IPS-18a (cell line): Measurements from ENCODE around the gene CCL15.
"Not testable (repeated sequence)": the region's sequence is repeated elsewhere in the genome, so short reads cannot be mapped to it uniquely, and the experiment has no call there.

Source experiments
- H3K27ac ChIP-seq: one replicate; pipeline ENCODE4 v1.5.1; 2013; ENCODE audit warnings: low read length
- H3K27me3 ChIP-seq: one replicate; pipeline ENCODE4 v1.6.1; 2013; ENCODE audit warnings: mild to moderate bottlenecking, low read length; ENCODE audit not compliant: control insufficient read depth, insufficient read depth
- H3K36me3 ChIP-seq: one replicate; pipeline ENCODE4 v1.6.1; 2013; ENCODE audit warnings: low read depth, low read length; ENCODE audit not compliant: control insufficient read depth
- H3K4me1 ChIP-seq: one replicate; pipeline ENCODE4 v1.6.1; 2013; ENCODE audit warnings: low read depth, low read length; ENCODE audit not compliant: control insufficient read depth
- H3K4me3 ChIP-seq: one replicate; pipeline ENCODE4 v1.5.1; 2013; ENCODE audit warnings: low read length
- H3K9ac ChIP-seq: one replicate; pipeline ENCODE4 v1.6.1; 2013; ENCODE audit warnings: mild to moderate bottlenecking, low read length, moderate library complexity
- H3K9me3 ChIP-seq: one replicate; pipeline ENCODE4 v1.6.1; 2013; ENCODE audit warnings: low read depth, low read length; ENCODE audit not compliant: control insufficient read depth

CCL15 gene

DNA sequence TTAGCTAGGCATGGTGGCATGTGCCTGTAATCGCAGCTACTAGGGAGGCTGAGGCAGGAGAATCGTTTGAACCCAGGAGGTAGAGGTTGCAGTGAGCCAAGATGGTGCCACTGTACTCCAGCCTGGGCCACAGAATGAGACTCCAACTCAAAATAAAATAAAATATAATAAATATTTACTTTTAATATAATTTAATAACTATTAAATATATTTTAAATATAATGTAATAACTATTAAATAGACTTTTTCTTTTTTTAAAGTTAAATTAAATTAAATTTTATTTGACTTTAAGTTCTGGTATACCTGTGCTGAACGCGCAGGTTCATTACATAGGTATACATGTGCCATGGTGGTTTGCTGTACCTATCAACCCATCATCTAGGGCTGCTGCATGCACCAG is 14.5 kb upstream of the CCL15 start:
- not testable (repeated sequence) for H3K27me3 ChIP-seq, H3K36me3 ChIP-seq, H3K4me3 ChIP-seq, H3K4me1 ChIP-seq, H3K9ac ChIP-seq, H3K27ac ChIP-seq, H3K9me3 ChIP-seq

DNA sequence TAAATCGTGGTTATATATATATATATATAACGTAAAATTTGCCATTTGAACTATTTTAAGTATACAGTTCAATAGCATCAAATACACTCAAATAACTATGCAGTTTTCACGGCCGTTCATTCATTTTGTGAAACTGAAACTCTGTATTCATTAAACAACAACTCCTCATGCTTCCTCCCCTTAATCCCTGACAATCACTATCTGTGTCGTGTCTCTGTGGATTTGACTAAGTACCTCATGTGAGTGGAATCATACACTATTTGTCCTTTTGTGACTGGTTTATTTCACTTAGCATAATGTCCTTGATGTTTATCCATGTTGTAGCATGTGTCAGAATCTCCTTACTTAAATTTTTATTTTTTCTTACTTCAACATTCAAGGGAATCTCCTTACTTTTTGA is 13.6 kb upstream of the CCL15 start:
- no peaks in the 10 kb centered on the region for H3K4me1 ChIP-seq
- no peak overlapping the region for H3K4me3 ChIP-seq
- H3K27me3 ChIP-seq, result no peaks in the 10 kb centered on the region
- no peaks in the 10 kb centered on the region for H3K9me3 ChIP-seq
- H3K27ac ChIP-seq, result no peak overlapping the region
- H3K36me3 ChIP-seq, result no peaks in the 10 kb centered on the region
- no peak overlapping the region for H3K9ac ChIP-seq

DNA sequence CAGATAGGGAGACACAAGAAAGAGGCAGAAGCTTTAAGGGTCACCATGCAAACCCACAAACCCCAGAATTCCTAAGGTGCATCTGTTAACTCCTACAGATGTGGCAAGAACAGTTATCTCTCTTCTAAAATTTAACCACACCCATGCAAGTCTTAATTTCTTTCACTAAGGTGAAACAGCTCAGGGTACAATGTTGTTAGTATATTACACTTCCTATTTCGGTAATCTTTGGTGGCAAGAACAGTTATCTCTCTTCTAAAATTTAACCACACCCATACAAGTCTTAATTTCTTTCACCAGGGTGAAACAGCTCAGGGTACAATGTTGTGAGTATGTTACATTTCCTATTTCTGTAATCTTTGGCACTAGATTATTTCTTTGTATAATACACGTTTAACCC is 9.8 kb upstream of the CCL15 start:
- H3K4me1 ChIP-seq, result no peaks in the 10 kb centered on the region
- H3K27me3 ChIP-seq, result no peaks in the 10 kb centered on the region
- H3K36me3 ChIP-seq, result no peaks in the 10 kb centered on the region
- no peaks in the 10 kb centered on the region for H3K9me3 ChIP-seq
- H3K9ac ChIP-seq, result no peak overlapping the region
- no peak overlapping the region for H3K27ac ChIP-seq
- H3K4me3 ChIP-seq, result no peak overlapping the region

DNA sequence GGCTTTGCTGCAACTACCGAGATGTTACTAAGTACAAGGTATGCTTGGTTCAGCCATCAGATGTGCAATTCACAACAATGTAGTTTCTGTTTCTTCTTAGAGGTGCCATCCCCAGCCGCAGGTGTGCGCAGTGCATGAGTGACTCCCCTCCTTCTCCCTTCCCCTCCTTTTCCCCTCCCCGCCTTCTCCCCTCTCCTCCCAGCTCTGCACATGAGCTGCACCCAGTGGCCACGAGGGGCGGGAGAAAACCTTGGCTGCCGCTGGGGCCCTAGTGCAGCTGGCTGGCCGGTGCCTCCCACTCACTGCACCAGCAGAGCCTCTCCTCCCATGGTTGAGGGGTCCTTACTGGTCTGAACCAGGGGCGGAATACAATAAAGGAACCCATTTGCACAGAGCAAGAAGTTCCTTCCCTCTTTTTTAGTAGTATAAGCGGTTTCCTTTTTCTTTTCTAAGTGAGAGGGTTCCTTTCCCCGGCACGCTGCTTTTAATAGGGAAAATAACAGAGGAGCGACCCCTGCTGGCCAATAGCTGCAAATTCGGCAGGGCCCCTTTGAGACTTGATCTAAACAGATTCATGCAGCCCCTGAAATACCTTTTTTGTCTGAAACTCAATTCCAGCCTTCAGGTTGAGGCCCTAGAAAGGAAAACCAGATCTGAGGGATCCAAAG is 7.8 kb upstream of the CCL15 start:
- H3K4me3 ChIP-seq, result no peak overlapping the region
- H3K27ac ChIP-seq, result no peak overlapping the region
- H3K9ac ChIP-seq, result no peak overlapping the region
- no peaks in the 10 kb centered on the region for H3K27me3 ChIP-seq
- H3K9me3 ChIP-seq, result no peaks in the 10 kb centered on the region
- H3K36me3 ChIP-seq, result no peaks in the 10 kb centered on the region
- H3K4me1 ChIP-seq, result no peaks in the 10 kb centered on the region

DNA sequence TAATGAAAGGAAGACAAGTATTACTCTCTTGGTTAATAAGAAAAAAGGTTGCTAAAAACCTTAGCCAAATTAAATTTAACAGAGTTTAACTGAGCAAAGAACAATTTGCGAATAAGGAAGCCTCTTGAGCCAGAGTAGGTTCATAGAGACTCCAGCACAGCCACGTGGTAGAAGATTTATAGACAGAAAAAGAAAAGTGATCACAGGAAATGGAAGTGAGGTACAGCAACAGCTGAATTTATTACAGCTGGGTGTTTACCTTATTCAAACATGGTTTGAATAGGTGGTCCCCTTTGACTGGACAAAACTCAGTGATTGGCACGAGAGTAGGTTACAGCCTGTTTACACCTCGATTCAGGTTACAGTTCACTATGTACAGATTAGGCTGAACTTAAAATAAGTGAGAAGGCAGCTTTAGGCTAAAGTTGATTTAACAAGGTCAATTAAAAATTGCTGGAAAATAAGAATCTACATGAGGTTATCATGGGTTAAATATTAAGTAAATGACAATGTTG is 3.3 kb upstream of the CCL15 start:
- H3K9ac ChIP-seq, result no peak overlapping the region
- no peaks in the 10 kb centered on the region for H3K9me3 ChIP-seq
- H3K36me3 ChIP-seq, result no peaks in the 10 kb centered on the region
- H3K4me3 ChIP-seq, result no peak overlapping the region
- no peak overlapping the region for H3K27ac ChIP-seq
- H3K27me3 ChIP-seq, result no peaks in the 10 kb centered on the region
- H3K4me1 ChIP-seq, result peaks cover 7% of the 10 kb centered on the region

DNA sequence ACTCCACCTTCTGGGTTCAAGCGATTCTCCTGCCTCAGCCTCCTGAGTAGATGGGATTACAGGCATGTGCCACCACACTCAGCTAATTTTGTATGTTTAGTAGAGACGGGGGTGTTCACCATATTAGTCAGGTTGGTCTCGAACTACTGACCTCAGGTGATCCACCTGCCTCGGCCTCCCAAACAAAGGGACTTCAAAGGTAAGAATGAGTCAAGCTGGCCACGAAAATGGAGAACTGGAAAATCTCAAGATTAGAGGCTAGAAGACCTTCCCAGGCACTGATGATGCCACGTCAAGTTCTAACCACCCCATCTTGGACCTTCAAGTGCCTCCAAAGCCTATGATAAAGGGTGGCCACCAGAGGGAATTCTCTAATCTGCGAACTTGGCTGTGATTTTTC is 1.3 kb upstream of the CCL15 start:
- no peak overlapping the region for H3K27ac ChIP-seq
- H3K9ac ChIP-seq, result no peak overlapping the region
- peaks cover 7% of the 10 kb centered on the region for H3K4me1 ChIP-seq
- H3K4me3 ChIP-seq, result no peak overlapping the region
- H3K36me3 ChIP-seq, result no peaks in the 10 kb centered on the region
- no peaks in the 10 kb centered on the region for H3K9me3 ChIP-seq
- H3K27me3 ChIP-seq, result no peaks in the 10 kb centered on the region

DNA sequence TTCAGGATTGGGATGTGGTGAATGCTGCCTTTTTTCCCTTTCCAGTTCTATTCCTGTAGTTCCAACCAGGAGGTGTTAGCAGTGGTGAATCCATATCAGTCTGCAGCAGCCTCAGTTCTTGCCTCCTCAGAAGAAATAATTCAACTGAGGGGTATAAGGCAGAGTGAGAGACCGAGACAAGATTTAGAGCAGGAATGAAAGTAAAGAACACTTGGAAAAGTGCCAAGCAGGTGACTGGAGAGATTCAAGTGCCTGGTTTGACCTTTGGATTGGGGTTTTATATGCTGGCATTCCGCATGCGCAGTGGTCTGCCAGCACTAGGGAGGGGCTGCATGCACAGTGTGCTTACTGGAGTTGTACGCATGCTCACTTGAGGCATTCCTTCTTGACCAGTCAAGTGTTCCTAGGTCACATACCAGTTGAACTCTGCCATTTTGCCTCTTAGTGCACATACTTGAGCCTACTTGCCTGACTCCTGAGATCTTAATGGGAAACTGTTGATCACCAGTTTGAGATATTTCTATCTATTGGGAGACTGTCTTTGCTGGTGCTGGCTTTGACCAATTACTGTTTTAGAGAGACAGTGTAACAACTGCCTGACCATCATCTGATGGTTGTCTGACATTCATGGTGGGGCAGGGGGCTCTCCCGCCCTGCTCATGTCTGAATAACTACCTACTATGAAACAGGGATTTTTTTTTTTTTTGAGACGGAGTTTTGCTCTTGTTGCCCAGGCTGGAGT is 680 bp upstream of the CCL15 start:
- Histone ChIP-seq H3K27ac (no peak overlapping the region), H3K9ac (no peak overlapping the region), H3K36me3 (no peaks in the 10 kb centered on the region), H3K27me3 (no peaks in the 10 kb centered on the region), H3K4me3 (no peak overlapping the region), H3K9me3 (no peaks in the 10 kb centered on the region), H3K4me1 (peaks cover 7% of the 10 kb centered on the region)

DNA sequence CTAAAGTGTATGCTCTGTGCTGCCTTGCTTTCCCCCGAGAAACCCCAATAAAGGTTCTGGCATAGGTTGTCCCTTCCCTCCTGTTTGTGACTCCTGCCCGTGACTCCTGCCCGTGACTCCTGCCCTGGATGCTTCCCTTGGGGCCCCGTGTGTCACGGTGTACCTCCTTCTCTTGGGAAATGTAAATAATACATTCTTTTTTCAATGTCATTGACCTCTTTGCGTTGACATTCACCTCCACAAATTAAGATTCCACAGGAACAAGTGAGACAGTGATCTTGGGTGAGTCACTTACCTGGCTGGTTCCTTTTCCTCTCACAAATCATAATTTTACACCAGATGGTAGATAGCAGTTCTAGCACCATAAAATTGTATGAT is 632 bp downstream of the CCL15 start:
- H3K27ac ChIP-seq, result no peak overlapping the region
- H3K4me3 ChIP-seq, result no peak overlapping the region
- peaks cover 7% of the 10 kb centered on the region for H3K4me1 ChIP-seq
- no peaks in the 10 kb centered on the region for H3K9me3 ChIP-seq
- H3K9ac ChIP-seq, result no peak overlapping the region
- H3K36me3 ChIP-seq, result no peaks in the 10 kb centered on the region
- H3K27me3 ChIP-seq, result no peaks in the 10 kb centered on the region

DNA sequence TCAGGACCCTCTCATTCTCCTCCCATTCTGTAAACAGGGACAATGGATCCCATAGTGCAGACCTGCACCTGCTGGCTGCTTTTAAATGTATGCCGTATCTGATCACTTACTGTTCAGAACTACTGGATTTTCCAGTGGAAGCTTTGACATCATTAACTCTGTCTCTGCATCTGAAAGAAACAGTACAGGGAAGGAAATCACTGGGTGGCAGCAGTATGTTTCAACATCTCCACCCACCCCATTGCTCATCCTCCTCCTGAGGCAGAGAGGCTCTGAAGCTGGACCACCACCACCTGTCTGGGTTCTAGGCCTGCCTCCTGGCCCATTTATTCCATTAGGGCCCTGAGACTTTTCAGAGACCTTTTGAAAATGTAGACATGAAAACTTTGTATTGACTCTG is 2.6 kb downstream of the CCL15 start:
- peaks cover 7% of the 10 kb centered on the region for H3K4me1 ChIP-seq
- no peak overlapping the region for H3K27ac ChIP-seq
- H3K36me3 ChIP-seq, result no peaks in the 10 kb centered on the region
- no peak overlapping the region for H3K4me3 ChIP-seq
- H3K27me3 ChIP-seq, result no peaks in the 10 kb centered on the region
- H3K9ac ChIP-seq, result no peak overlapping the region
- H3K9me3 ChIP-seq, result no peaks in the 10 kb centered on the region

DNA sequence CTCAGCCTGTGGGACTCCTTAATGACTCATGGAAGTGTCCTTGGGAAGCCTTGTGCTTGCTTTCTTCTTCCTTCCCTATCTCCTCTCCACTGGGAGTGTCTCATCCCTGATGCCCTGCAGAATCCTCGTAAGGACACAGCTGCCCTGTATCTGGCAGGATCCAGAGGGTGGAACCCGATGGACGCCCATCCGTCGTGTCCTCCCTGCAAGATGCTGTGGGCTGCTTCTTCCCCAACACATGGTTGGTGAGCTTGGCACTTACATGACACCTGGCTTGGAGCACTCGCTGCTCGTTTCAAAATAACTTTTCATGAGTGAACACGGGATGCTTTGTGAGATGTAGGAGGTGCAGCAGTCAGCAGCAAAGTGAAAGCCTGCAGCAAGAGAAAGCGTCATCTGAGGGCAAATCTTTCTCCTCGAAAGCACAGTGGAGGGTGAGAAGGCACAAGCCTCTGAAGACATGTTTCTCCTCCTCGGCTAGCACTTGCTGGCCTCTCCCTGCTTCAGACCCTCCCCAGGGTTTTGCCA is 3.3 kb downstream of the CCL15 start:
- no peak overlapping the region for H3K9ac ChIP-seq
- no peak overlapping the region for H3K27ac ChIP-seq

DNA sequence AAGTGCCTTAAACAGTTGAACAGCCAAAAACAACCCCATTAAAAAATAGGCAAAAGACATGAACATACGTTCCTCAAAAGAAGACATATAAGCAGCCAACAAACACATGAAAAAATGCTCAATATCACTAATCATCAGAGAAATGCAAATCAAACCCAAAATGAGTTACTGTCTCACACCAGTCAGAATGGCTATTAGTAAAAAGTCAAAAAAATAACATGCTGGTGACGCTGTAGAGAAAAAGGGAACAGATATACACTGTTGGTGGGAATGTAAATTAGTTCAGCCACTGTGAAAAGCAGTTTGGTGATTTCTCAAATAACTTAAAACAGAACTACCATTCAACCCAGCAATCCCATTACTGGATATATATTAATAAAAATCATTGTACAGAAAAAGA is 6.0 kb downstream of the CCL15 start:
- H3K36me3 ChIP-seq, H3K9ac ChIP-seq, H3K4me3 ChIP-seq, H3K27ac ChIP-seq, H3K4me1 ChIP-seq, H3K27me3 ChIP-seq, H3K9me3 ChIP-seq: not testable (repeated sequence)

More for the DNA sequence above, 3.3 kb downstream of the CCL15 start:
- no peaks in the 10 kb centered on the region for H3K27me3 ChIP-seq
- H3K4me3 ChIP-seq, result no peak overlapping the region
- H3K4me1 ChIP-seq, result peaks cover 7% of the 10 kb centered on the region
- no peaks in the 10 kb centered on the region for H3K9me3 ChIP-seq
- H3K36me3 ChIP-seq, result no peaks in the 10 kb centered on the region

DNA sequence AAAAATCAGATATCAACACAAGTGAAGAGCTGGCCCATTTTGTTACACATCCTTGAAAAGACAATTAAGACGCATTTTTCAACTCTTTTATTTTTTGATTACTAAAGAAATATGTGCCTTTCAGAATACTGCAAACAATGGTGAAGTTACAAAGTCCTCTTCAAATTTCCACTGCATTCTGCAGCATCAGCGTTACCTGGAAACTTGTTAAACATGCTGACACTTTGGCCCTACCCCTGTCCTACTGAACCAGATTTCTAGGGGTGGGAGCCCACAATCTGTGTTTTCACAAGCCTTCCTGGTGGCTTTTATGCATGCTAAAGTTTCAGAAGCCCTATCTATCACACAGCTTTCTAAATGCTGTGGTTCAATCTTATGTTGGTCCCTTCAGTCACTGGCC is 10.3 kb downstream of the CCL15 start:
- H3K36me3 ChIP-seq, result no peaks in the 10 kb centered on the region
- H3K9me3 ChIP-seq, result no peaks in the 10 kb centered on the region
- H3K4me3 ChIP-seq, result no peak overlapping the region
- no peak overlapping the region for H3K9ac ChIP-seq
- H3K4me1 ChIP-seq, result no peaks in the 10 kb centered on the region
- H3K27ac ChIP-seq, result no peak overlapping the region
- no peaks in the 10 kb centered on the region for H3K27me3 ChIP-seq
